HG02884 (cell line): ENCODE data around the gene CCDC148.

Experiments used
- ATAC-seq: cut with Tn5 transposase; IDR thresholded peaks from one replicate; pipeline ENCODE4 v1.9.1; 2021; ENCODE audit warnings: mild to moderate bottlenecking, moderate library complexity; ENCODE audit not compliant: unreplicated experiment

The CCDC148 gene

DNA sequence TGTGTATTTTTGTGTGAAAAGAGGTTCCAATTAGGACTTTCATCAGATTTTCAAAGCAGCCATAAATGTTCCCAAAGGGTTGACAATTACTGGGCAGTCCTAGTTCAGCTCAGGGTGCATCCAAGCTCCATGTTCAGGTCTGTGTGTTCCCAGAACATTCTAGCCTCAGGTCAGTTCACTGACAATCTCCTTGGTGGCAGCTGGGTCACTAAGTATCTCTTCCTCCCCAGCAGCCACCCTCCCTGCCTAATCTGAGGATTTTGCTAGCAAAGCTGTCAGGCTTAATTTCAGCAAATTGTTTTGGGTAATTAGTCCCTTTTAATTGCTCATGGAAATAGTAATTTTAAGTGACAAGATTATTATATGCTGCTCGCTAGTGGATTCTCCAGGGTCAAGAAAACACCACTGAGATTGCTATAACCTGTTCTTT, 325.1 kb downstream of the CCDC148 start:
- ATAC-seq: no peak

DNA sequence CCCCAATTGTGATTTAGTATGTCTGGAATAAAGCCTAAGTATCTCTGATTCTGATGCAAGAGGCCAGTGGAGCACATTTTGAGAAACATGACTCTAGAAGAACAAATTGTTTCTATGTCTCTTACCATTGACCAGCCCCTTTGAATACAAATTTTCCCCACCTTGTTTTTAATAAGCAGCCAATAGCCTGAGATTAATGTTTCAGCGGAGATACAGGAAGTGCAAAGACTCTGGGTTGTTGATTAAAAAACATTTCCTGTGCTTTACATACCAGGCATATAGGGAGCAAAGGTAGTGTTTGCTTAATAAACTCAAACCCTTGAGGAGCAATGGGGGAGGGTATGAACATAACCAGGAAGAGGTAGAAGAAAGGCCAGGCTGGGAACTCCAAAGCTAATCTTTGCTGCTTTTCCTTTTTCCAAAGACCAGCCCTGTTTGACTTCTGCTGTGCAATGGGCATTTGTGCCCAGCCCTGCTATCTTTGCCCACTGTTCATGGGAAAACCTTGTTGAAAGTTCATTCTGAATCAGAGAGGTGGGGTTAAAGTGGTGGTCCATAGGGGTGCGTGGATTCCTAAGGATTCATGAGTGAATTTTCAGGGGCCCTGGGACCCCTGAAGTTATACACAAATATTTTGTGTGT, 325.6 kb downstream of the CCDC148 start:
- ATAC-seq: no peak

DNA sequence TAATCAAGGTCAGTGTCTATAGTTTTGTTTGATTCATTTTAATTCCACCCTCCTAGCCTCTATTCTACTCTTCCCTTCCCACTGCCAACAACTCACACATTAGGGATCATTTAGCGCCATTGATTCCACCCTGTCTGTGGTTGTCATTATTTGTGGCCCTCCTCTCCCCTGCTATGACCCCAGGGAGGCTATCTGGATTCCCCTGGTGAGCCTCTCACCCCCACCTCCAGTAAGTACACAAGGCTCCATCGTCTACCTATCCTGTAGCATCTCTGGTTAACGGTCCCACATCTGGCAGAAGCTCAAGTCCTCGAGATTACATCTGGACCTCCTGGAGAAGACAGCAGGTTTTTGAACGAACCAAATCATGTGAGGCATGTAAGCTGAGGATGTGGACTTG, 327.5 kb downstream of the CCDC148 start:
- ATAC-seq: no peak

DNA sequence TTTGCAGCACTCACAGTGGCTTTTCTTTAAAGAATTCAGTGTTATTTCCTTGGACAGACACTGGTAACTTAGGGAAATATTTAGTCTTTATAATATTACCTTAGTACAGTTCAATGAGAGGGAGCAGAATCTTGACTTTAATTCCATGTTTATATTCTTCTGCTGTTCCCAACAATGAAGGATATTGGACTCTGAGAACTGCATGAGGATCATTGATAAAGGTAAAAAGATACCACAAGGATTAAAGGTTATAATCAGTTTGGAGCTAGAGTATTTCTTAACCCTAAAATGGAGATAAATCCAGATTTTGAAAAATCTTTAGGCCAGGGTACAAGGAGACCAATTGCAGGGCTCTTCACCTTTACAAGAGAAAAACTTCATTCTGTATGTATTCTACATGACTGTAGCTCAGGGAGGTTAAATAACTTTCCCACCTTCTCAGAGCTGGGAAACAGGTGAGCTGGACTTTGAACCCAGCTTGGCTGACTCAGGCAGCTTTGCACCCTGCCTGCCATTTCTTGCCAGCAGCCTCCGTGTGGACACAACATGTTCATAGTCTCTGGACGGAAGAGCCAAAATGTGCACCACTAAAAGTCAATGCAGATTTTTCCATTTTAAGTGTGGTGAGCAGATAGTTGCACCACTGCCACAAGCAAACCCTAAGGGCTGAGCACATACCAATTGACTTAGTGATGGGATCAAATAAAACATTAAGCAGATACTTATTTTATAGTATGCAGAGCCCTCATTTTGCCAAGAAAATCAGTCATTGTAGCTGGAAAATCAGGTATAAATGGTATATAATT, 328.2 kb downstream of the CCDC148 start:
- no peak for ATAC-seq

DNA sequence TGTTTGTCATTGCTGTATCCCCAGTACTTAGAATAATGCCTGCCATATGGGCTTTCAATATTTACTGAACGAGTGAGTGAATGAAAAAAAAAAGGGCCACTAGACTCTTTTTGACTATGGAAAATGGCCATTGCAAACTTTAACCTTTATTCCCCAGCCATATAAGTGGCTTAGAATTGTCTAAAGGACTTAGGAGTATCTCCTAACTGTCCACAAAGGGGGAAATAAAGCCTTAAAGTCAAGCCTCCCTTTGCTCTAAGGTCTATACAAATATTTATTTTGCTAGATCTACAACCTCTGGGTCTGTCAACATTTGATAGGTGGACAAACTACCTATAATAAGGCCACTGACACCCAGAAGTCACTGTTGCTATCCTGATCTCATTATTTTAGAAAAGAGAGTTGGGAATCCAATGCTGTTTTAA, 329.2 kb downstream of the CCDC148 start:
- ATAC-seq: no peak

DNA sequence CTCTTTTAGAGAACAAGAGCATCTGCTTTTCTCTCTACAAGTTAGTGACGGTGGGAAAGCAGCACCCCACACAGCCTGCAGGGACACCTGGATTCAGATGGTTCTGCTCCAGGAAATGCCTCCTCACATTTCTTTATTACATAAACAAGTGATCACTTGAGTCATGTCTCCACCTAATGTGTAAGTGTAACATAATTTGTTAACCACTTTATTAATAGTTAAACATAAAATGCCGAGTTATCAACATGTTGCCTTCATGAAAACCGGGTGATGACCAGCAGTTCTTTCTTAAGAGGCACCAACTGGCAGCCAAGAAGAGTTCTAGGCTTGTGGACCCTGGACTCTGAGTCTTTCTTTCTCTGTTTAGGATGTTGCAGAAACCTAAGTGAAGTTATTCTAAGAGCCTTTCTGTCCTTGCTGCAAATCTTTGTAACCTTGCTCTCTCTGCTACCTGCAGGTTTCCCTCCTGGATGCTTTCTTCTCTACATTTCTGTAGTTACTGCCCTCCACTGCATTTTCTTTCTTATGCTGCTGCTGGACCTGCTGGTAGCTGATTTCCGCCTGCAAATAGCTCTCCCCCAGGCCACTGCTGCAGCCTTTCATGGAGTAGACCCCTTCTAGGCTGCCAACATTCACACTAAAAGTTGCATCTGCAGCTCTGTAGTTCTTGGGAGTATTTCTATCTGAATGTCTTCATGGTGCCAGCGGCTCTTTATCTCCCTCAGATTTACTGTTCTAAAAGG, 330.6 kb downstream of the CCDC148 start:
- no peak for ATAC-seq

DNA sequence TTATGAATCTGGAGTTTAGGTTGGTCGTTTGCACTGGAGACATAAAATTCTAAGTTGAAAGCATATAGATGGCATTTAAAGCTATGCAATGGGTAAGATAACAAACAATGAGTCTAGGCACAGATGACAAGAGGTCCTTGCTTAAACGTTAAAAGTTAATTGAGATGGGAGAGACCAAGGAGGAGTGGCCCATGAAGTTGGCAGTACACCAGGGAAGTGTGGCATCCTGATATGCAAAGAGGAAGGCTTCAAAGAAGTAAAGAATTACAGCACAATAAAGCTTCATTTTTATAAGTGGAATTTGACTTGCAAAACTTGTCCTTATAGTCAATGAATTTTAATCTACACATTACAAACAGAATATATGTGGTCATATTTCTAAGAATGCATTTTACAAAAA, 331.7 kb downstream of the CCDC148 start:
- no peak for ATAC-seq
